ENCODE data around the gene SMIM17.

The SMIM17 gene

GRCh38 chr19:56608274-56608964, 34.5 kb upstream of the SMIM17 start:
- Histone ChIP-seq H3K27me3 (ENCODE audit: control insufficient read depth in 1 of 2, insufficient read depth in 1 of 2, low read length in 2 of 2) (no peaks in the 10 kb centered on the region), H3K18ac (ENCODE audit: low read depth in 1 of 2, low read length in 2 of 2) (no peak overlapping the region), H2AFZ (ENCODE audit: low read depth, low read length) (no peak overlapping the region), H3K9me3 (ENCODE audit: control insufficient read depth, low read length) (peaks cover 96% of the 10 kb centered on the region), H3K4me1 (ENCODE audit: control insufficient read depth, insufficient read depth, low read depth, low read length) (no peaks in the 10 kb centered on the region), H3K4me3 (ENCODE audit: insufficient read depth in 1 of 2, low read depth in 1 of 2, low read length in 2 of 2) (no peak overlapping the region), H4K91ac (ENCODE audit: low read length) (no peak overlapping the region), H3K79me1 (replicated peaks; ENCODE audit: low read length, poor library complexity, severe bottlenecking) (peaks cover 54% of the 10 kb centered on the region), H2BK120ac (ENCODE audit: low read depth, low read length) (no peak overlapping the region), H3K9ac (ENCODE audit: low read length) (no peak overlapping the region), H2BK12ac (ENCODE audit: low read length in 2 of 2) (no peak overlapping the region), H3K36me3 (ENCODE audit: control insufficient read depth in 1 of 2, insufficient read depth in 2 of 2, low read depth in 1 of 2, low read length in 2 of 2) (peaks cover 34 to 38% of the 10 kb centered on the region in 2 experiments), H2BK15ac (ENCODE audit: low read depth, poor library complexity, severe bottlenecking) (no peak overlapping the region), H3K4ac (ENCODE audit: low read depth in 1 of 2, low read length in 2 of 2) (no peak overlapping the region), H2BK5ac (ENCODE audit: low read depth, low read length, poor library complexity, severe bottlenecking) (no peak overlapping the region), H3K23ac (ENCODE audit: low read length in 2 of 2) (no peak overlapping the region), H3K27ac (ENCODE audit: low read length, poor library complexity, severe bottlenecking) (no peak overlapping the region), H3K14ac (ENCODE audit: low read length in 2 of 2) (no peak overlapping the region), H3K4me2 (ENCODE audit: low read length, poor library complexity, severe bottlenecking) (no peak overlapping the region), H4K8ac (ENCODE audit: low read length) (no peak overlapping the region), H2AK5ac (ENCODE audit: low read length, severe bottlenecking) (no peak overlapping the region)
- WGBS: 93% methylated on average over 8 of the region's 8 CpGs
- DNase-seq: no peak

GRCh38 chr19:56611288-56611687, 31.7 kb upstream of the SMIM17 start:
- Histone ChIP-seq H2BK15ac (ENCODE audit: low read depth, poor library complexity, severe bottlenecking) (no peak overlapping the region), H3K36me3 (ENCODE audit: control insufficient read depth in 1 of 2, insufficient read depth in 2 of 2, low read depth in 1 of 2, low read length in 2 of 2) (peaks cover 21 to 36% of the 10 kb centered on the region in 2 experiments), H3K27ac (ENCODE audit: low read length, poor library complexity, severe bottlenecking) (no peak overlapping the region), H3K14ac (ENCODE audit: low read length in 2 of 2) (no peak overlapping the region), H3K4me3 (ENCODE audit: insufficient read depth in 1 of 2, low read depth in 1 of 2, low read length in 2 of 2) (no peak overlapping the region), H3K18ac (ENCODE audit: low read depth in 1 of 2, low read length in 2 of 2) (no peak overlapping the region), H3K4ac (ENCODE audit: low read depth in 1 of 2, low read length in 2 of 2) (no peak overlapping the region), H2BK120ac (ENCODE audit: low read depth, low read length) (no peak overlapping the region), H2BK12ac (ENCODE audit: low read length in 2 of 2) (no peak overlapping the region), H4K91ac (ENCODE audit: low read length) (no peak overlapping the region), H3K79me1 (replicated peaks; ENCODE audit: low read length, poor library complexity, severe bottlenecking) (peaks cover 45% of the 10 kb centered on the region), H4K8ac (ENCODE audit: low read length) (no peak overlapping the region), H3K27me3 (ENCODE audit: control insufficient read depth in 1 of 2, insufficient read depth in 1 of 2, low read length in 2 of 2) (no peaks in the 10 kb centered on the region), H3K23ac (ENCODE audit: low read length in 2 of 2) (no peak overlapping the region), H3K9me3 (ENCODE audit: control insufficient read depth, low read length) (peaks cover 95% of the 10 kb centered on the region), H2AFZ (ENCODE audit: low read depth, low read length) (no peak overlapping the region), H2AK5ac (ENCODE audit: low read length, severe bottlenecking) (no peak overlapping the region), H3K9ac (ENCODE audit: low read length) (no peak overlapping the region), H2BK5ac (ENCODE audit: low read depth, low read length, poor library complexity, severe bottlenecking) (no peak overlapping the region), H3K4me2 (ENCODE audit: low read length, poor library complexity, severe bottlenecking) (no peak overlapping the region), H3K4me1 (ENCODE audit: control insufficient read depth, insufficient read depth, low read depth, low read length) (no peaks in the 10 kb centered on the region)
- 75% methylated on average over 4 of the region's 8 CpGs for WGBS
- DNase-seq: no peak

GRCh38 chr19:56612737-56613136, 30.2 kb upstream of the SMIM17 start:
- no peak overlapping the region for H3K23ac ChIP-seq (ENCODE audit: low read length in 2 of 2)
- no peak overlapping the region for H2BK120ac ChIP-seq (ENCODE audit: low read depth, low read length)
- no peak overlapping the region for H3K14ac ChIP-seq (ENCODE audit: low read length in 2 of 2)
- H3K27ac ChIP-seq (ENCODE audit: low read length, poor library complexity, severe bottlenecking): no peak overlapping the region
- no peak overlapping the region for H3K4me3 ChIP-seq (ENCODE audit: insufficient read depth in 1 of 2, low read depth in 1 of 2, low read length in 2 of 2)
- no peak overlapping the region for H4K8ac ChIP-seq (ENCODE audit: low read length)
- H3K9ac ChIP-seq (ENCODE audit: low read length): no peak overlapping the region
- H3K36me3 ChIP-seq (ENCODE audit: control insufficient read depth in 1 of 2, insufficient read depth in 2 of 2, low read depth in 1 of 2, low read length in 2 of 2): peaks cover 25 to 36% of the 10 kb centered on the region in 2 experiments
- no peak overlapping the region for H2BK5ac ChIP-seq (ENCODE audit: low read depth, low read length, poor library complexity, severe bottlenecking)
- peaks cover 94% of the 10 kb centered on the region for H3K9me3 ChIP-seq (ENCODE audit: control insufficient read depth, low read length)
- H4K91ac ChIP-seq (ENCODE audit: low read length): no peak overlapping the region
- no peak overlapping the region for H2BK12ac ChIP-seq (ENCODE audit: low read length in 2 of 2)
- peaks cover 43% of the 10 kb centered on the region for H3K79me1 ChIP-seq (replicated peaks; ENCODE audit: low read length, poor library complexity, severe bottlenecking)
- H2BK15ac ChIP-seq (ENCODE audit: low read depth, poor library complexity, severe bottlenecking): no peak overlapping the region
- WGBS: 98% methylated on average over 2 of the region's 2 CpGs
- no peak overlapping the region for H2AK5ac ChIP-seq (ENCODE audit: low read length, severe bottlenecking)
- H3K27me3 ChIP-seq (ENCODE audit: control insufficient read depth in 1 of 2, insufficient read depth in 1 of 2, low read length in 2 of 2): no peaks in the 10 kb centered on the region
- no peaks in the 10 kb centered on the region for H3K4me1 ChIP-seq (ENCODE audit: control insufficient read depth, insufficient read depth, low read depth, low read length)
- H3K18ac ChIP-seq (ENCODE audit: low read depth in 1 of 2, low read length in 2 of 2): no peak overlapping the region
- no peak overlapping the region for H2AFZ ChIP-seq (ENCODE audit: low read depth, low read length)
- no peak overlapping the region for H3K4me2 ChIP-seq (ENCODE audit: low read length, poor library complexity, severe bottlenecking)
- no peak for DNase-seq
- H3K4ac ChIP-seq (ENCODE audit: low read depth in 1 of 2, low read length in 2 of 2): no peak overlapping the region

- H3K14ac ChIP-seq (ENCODE audit: low read length in 2 of 2): no peak overlapping the region
- no peak overlapping the region for H2AFZ ChIP-seq (ENCODE audit: low read depth, low read length)
- no peak overlapping the region for H3K23ac ChIP-seq (ENCODE audit: low read length in 2 of 2)
- no peak overlapping the region for H2BK120ac ChIP-seq (ENCODE audit: low read depth, low read length)
- no peak overlapping the region for H3K9ac ChIP-seq (ENCODE audit: low read length)
- H2BK5ac ChIP-seq (ENCODE audit: low read depth, low read length, poor library complexity, severe bottlenecking): no peak overlapping the region
- H3K4ac ChIP-seq (ENCODE audit: low read depth in 1 of 2, low read length in 2 of 2): no peak overlapping the region
- no peak overlapping the region for H3K4me2 ChIP-seq (ENCODE audit: low read length, poor library complexity, severe bottlenecking)
- H3K27me3 ChIP-seq (ENCODE audit: control insufficient read depth in 1 of 2, insufficient read depth in 1 of 2, low read length in 2 of 2): no peaks in the 10 kb centered on the region
- no peak overlapping the region for H4K91ac ChIP-seq (ENCODE audit: low read length)
- H2BK12ac ChIP-seq (ENCODE audit: low read length in 2 of 2): no peak overlapping the region
- H3K18ac ChIP-seq (ENCODE audit: low read depth in 1 of 2, low read length in 2 of 2): no peak overlapping the region
- peaks cover 46% of the 10 kb centered on the region for H3K79me1 ChIP-seq (replicated peaks; ENCODE audit: low read length, poor library complexity, severe bottlenecking)
- no peak for DNase-seq
- no peak overlapping the region for H2AK5ac ChIP-seq (ENCODE audit: low read length, severe bottlenecking)
- WGBS: 96% methylated on average over 4 of the region's 5 CpGs
- H4K8ac ChIP-seq (ENCODE audit: low read length): no peak overlapping the region
- no peak overlapping the region for H2BK15ac ChIP-seq (ENCODE audit: low read depth, poor library complexity, severe bottlenecking)
- peaks cover 93% of the 10 kb centered on the region for H3K9me3 ChIP-seq (ENCODE audit: control insufficient read depth, low read length)
- no peak overlapping the region for H3K27ac ChIP-seq (ENCODE audit: low read length, poor library complexity, severe bottlenecking)
- no peaks in the 10 kb centered on the region for H3K4me1 ChIP-seq (ENCODE audit: control insufficient read depth, insufficient read depth, low read depth, low read length)
- H3K36me3 ChIP-seq (ENCODE audit: control insufficient read depth in 1 of 2, insufficient read depth in 2 of 2, low read depth in 1 of 2, low read length in 2 of 2): peaks cover 32 to 40% of the 10 kb centered on the region in 2 experiments
- H3K4me3 ChIP-seq (ENCODE audit: insufficient read depth in 1 of 2, low read depth in 1 of 2, low read length in 2 of 2): no peak overlapping the region
These were observed 29.3 kb upstream of the SMIM17 start for GRCh38 chr19:56613639-56614038.

Data from mesenchymal stem cell (in vitro differentiated cells and primary cell).